Measurements from ENCODE around the gene KCND1. TPM values are rescaled to one million over a fixed set of nuclear protein-coding genes. Genes with fewer than 3 reads are reported as not detected.

Gene KCND1
- total and polyA plus RNA-seq, 8 donors, result 0.15 to 2.4 (median 0.45) TPM; not detected in 3

- TF ChIP-seq POLR2AphosphoS5 (IDR thresholded peaks at IDR 0.05) (no peak), CTCF (IDR thresholded peaks at IDR 0.05) (no peak), POLR2A (IDR thresholded peaks at IDR 0.05) (no peak), EP300 (IDR thresholded peaks at IDR 0.05) (no peak)
- intact Hi-C loops (cut with DNase I; ENCODE audit: low total_unique reads), result no loop called here
- DNase-seq, result no peak
- Histone ChIP-seq H3K36me3 (peaks cover 4 to 58% (median 55%) of the 10 kb centered on the region in 4 donors), H3K27me3 (no peaks in the 10 kb centered on the region), H3K4me1 (peaks cover 0 to 18% (median 15%) of the 10 kb centered on the region in 4 donors), H3K27ac (no peak overlapping the region), H3K9me3 (no peaks in the 10 kb centered on the region), H3K4me3 (no peak overlapping the region)
- WGBS, 5 donors, result 75 to 91% (median 81%) methylated on average over 2 of the region's 2 CpGs
Measured at GRCh38 chrX:48974574-48974973, 2.9 kb upstream of the KCND1 start.

- H3K36me3 ChIP-seq, result peaks cover 4 to 56% (median 53%) of the 10 kb centered on the region in 4 donors
- H3K27me3 ChIP-seq, result no peaks in the 10 kb centered on the region
- no peak for TF ChIP-seq EP300 (IDR thresholded peaks at IDR 0.05)
- TF ChIP-seq POLR2AphosphoS5 (IDR thresholded peaks at IDR 0.05), result no peak
- no peak for TF ChIP-seq POLR2A (IDR thresholded peaks at IDR 0.05)
- TF ChIP-seq CTCF (IDR thresholded peaks at IDR 0.05), result no peak
- intact Hi-C loops (cut with DNase I; ENCODE audit: low total_unique reads), result no loop called here
- no peaks in the 10 kb centered on the region for H3K9me3 ChIP-seq
- 73 to 97% (median 86%) methylated on average over 3 of the region's 3 CpGs for WGBS, 5 donors
- DNase-seq, result no peak
- H3K27ac ChIP-seq, result no peak overlapping the region
- no peak overlapping the region for H3K4me3 ChIP-seq
- H3K4me1 ChIP-seq, result peaks cover 0 to 18% (median 15%) of the 10 kb centered on the region in 4 donors
Measured at GRCh38 chrX:48974033-48974432, 2.4 kb upstream of the KCND1 start.

GRCh38 chrX:48972220-48973164 lies 848 bp upstream of the KCND1 start:
- Histone ChIP-seq H3K36me3 (peaks cover 0 to 41% (median 40%) of the 10 kb centered on the region in 4 donors), H3K27me3 (no peaks in the 10 kb centered on the region), H3K4me1 (peaks cover 0 to 18% (median 15%) of the 10 kb centered on the region in 4 donors), H3K27ac (peak overlapping the region; percentile 14 to 71 (median 48)), H3K9me3 (no peaks in the 10 kb centered on the region), H3K4me3 (peak overlapping the region; percentile 36 to 43 (median 36))
- 19 to 43% (median 34%) methylated on average over 6 to 13 of the region's 13 CpGs for WGBS, 5 donors
- no peak for TF ChIP-seq POLR2AphosphoS5 (IDR thresholded peaks at IDR 0.05)
- peak in 5 of 7 experiments; percentile 16 to 41 (median 26) for TF ChIP-seq CTCF (IDR thresholded peaks at IDR 0.05)
- peak; percentile 40 to 68 for DNase-seq
- intact Hi-C loops (cut with DNase I; ENCODE audit: low total_unique reads), result no loop called here

- Histone ChIP-seq H3K36me3 (peaks cover 0 to 14% (median 11%) of the 10 kb centered on the region in 4 donors), H3K4me3 (no peak overlapping the region), H3K4me1 (peaks cover 0 to 18% (median 15%) of the 10 kb centered on the region in 4 donors), H3K27ac (no peak overlapping the region), H3K9me3 (no peaks in the 10 kb centered on the region), H3K27me3 (no peaks in the 10 kb centered on the region)
- no peak for TF ChIP-seq POLR2A (IDR thresholded peaks at IDR 0.05)
- TF ChIP-seq EP300 (IDR thresholded peaks at IDR 0.05), result no peak
- no peak for DNase-seq
- 88 to 97% (median 95%) methylated on average over 20 to 28 of the region's 28 CpGs for WGBS, 5 donors
- intact Hi-C loops (cut with DNase I; ENCODE audit: low total_unique reads), result no loop called here
Measured at GRCh38 chrX:48969471-48969870, 2.2 kb downstream of the KCND1 start.

Data from stomach (tissue), 9 donors.